ENCODE measurements around the gene RASA4.
"Not testable (repeated sequence)": the region's sequence is repeated elsewhere in the genome, so short reads cannot be mapped to it uniquely, and the experiment has no call there.

RASA4 gene

DNA sequence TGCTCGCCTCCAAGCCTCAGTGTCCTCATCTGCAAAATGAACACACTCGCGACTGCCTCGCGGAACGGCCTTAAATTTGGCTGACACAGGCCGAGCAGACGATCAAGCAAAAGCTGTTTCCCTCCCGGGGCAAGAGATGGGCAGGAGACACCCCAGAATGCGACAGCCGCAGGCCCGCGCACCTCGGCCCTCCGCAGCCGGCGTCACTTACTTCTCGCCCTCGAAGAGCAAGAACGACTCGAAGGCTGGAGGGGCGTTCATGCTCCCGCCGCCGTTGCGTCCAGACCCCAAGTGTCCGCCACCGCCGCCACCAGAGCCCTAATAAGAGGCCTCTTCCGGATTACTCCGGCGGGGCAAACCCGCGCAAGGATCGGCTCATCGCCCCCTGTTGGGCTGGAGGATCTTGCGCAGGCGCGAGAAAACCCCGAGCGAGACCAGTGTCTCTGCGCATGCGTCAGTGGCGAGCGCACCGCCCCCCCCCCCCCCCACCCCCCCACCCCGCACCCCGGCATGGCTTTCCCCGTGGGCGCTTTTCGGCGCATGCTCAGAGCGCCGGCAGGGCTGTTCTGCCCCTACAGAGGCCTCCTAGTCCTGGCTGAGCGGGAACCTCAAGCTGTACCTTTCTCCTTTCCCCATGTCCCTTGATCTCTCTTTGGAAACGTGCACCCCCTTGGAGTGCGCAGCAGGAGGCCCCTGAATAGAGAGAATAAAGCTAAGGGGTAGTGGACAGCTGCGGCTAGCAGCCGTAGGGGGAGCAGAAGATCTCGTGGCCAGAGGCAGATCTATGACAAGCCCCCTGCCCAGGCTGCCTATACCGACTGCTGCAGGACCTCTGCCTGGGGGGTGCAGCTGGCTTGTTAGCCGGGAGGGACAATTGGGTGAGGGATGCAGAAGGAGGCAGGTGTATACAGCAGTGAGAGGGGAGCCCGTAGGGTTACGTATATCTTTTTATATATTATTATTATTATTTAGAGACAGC, 44.0 kb downstream of the RASA4 start, which contains the start of gene POLR2J3:
POLR2J3 (minus strand) TSS at position 323 of the 979 bp plus-strand sequence; CDS start at position 261, 62 bp downstream.
- TF ChIP-seq, protein P1, sequence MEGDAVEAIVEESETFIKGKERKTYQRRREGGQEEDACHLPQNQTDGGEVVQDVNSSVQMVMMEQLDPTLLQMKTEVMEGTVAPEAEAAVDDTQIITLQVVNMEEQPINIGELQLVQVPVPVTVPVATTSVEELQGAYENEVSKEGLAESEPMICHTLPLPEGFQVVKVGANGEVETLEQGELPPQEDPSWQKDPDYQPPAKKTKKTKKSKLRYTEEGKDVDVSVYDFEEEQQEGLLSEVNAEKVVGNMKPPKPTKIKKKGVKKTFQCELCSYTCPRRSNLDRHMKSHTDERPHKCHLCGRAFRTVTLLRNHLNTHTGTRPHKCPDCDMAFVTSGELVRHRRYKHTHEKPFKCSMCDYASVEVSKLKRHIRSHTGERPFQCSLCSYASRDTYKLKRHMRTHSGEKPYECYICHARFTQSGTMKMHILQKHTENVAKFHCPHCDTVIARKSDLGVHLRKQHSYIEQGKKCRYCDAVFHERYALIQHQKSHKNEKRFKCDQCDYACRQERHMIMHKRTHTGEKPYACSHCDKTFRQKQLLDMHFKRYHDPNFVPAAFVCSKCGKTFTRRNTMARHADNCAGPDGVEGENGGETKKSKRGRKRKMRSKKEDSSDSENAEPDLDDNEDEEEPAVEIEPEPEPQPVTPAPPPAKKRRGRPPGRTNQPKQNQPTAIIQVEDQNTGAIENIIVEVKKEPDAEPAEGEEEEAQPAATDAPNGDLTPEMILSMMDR (IDR thresholded peaks at IDR 0.05; ENCODE audit: borderline replicate concordance, control extremely low read depth, extremely low read depth, insufficient read depth, missing control alignments): peak; percentile 62
- DNase-seq (ENCODE audit: low spot score); in situ Hi-C loops (cut with MboI; ENCODE audit: low sequenced_read_pairs, unreplicated experiment): not testable (repeated sequence)

DNA sequence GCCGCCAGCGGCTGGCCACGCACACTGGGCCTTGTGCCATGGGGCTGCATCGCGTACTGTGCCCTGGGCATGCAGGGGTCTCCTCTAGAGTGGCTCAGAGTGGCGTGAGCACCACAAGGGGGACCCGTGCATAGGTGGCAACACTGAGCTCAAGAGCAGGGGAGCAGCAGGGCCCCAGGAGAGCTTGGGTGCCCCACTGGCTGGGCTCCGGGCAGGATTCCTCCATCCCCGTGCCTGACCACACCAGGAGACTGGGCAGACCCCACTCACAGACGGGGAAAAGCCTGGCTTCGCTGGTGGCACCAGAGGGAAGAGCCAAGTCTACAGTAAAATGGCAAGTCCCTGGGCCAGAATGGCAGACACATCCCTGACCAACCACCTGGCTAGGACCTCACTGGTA, 47.9 kb downstream of the RASA4 start:
- in situ Hi-C loops (cut with MboI; ENCODE audit: low sequenced_read_pairs, unreplicated experiment); DNase-seq (ENCODE audit: low spot score): not testable (repeated sequence)

DNA sequence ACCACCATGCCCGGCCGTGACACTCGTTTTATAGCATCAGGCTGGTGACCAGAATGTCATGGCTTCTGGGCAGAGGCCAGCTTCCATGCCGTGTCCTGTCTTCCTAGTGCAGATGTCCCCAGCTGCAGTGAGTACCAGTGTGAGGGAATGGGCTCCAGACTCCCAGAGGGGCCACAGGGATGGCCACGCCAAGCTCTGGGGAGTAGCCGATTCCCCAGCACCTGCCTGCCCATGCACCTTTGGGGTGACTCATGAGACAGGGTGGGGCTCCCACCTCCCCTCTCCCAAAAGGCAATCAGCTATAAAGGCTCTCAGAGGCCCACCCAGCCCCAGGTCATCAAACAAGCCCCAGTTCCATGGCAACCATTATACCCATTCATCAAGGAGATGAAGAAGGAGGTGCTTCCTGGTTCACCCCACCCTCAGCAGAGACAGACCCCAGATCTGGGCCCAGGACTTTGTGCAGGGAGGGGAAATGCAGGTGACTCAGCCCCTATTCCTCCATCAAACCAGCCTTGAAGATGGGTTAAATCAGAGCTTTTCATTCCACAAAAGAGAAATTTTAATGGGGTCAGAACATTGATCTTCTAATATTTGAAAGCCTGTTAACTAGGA, 65.6 kb downstream of the RASA4 start, which contains the start of gene SPDYE2:
SPDYE2 (plus strand) TSS at position 419 of the 615 bp plus-strand sequence. CDS start 2,030 bp downstream, outside the sequence.
- in situ Hi-C loops (cut with MboI; ENCODE audit: low sequenced_read_pairs, unreplicated experiment); DNase-seq (ENCODE audit: low spot score): not testable (repeated sequence)

DNA sequence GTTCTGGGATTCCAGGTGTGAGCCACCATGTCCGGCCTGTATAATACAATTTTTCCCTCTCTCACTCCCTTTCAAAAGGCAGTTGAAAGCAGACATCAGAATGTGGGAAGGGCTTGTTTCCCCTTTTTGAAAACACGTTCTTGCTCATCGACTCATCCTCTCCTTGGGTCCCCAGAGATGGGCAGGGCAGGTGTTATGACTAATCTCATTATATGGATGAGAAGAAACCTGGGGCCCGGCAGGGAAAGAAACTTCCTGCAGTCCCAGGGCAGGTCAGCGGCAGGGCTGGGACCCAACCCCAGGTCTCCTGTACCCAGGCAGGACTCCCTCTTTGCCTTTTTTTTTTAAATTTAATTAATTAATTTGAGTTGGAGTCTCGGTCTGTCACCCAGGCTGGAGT, 70.2 kb downstream of the RASA4 start:
- in situ Hi-C loops (cut with MboI; ENCODE audit: low sequenced_read_pairs, unreplicated experiment); DNase-seq (ENCODE audit: low spot score): not testable (repeated sequence)

DNA sequence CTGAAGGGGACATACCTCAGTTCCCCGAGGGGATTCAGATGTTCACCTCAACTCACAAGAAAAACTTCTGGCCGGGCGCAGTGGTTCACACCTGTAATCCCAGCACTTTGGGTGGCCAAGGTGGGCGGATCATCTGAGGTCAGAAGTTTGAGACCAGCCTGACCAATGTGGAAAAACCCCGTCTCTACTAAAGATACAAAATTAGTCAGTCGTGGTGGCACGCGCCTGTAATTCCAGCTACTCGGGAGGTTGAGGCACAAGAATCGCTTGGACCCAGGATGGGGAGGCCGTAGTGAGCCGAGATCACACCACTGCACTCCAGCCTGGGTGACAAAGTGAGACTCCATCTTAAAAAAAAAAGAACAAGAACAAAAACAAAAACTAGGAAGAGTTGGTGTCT, 71.3 kb downstream of the RASA4 start:
- not testable (repeated sequence) for DNase-seq (ENCODE audit: low spot score)

DNA sequence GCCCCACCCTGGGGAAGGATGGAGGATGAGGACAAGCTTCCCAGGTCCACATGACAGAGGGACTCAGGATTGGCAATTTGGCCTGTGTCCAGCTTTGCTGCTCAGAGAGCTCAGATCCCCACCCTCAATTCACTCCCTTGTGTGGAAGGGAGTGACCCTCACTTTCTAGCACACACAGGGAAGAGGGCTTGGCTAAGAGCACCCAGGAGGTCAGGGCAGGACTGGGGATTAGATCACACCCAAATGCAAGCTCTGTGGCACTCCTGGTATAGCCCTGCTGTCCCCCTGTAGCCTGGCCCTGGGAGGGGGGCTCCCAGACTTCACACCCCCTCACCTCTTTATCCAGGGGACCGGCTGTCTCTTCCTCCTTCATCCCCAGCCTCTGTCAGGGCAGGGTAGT, 72.2 kb downstream of the RASA4 start:
- in situ Hi-C loops (cut with MboI; ENCODE audit: low sequenced_read_pairs, unreplicated experiment); DNase-seq (ENCODE audit: low spot score): not testable (repeated sequence)

More for the DNA sequence above, 71.3 kb downstream of the RASA4 start:
- in situ Hi-C loops (cut with MboI; ENCODE audit: low sequenced_read_pairs, unreplicated experiment): not testable (repeated sequence)

DNA sequence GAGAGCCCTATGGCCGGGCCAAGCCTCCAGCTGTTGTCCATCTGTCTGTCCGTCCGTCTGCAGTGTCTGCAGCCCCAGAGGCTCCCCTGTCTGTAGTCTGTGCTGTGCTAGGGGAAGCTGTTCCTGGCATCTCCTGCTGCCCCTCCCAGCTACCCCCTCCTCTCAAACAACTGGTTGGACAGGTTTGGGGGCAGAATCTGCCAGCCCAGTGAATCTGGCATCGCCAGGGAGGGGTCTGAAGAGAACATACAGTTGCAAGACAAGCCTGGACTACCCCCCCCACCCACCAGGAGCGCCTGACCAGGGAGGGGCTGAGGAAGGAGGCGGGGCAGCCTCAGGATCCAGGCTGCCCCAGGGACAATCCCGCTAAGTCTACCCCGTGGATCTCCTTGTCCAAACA, 73.0 kb downstream of the RASA4 start, which contains the start of gene UPK3BL2:
UPK3BL2 (minus strand) TSS at position 101 of the 400 bp plus-strand sequence; CDS start at position 41, 60 bp downstream.
- DNase-seq (ENCODE audit: low spot score); in situ Hi-C loops (cut with MboI; ENCODE audit: low sequenced_read_pairs, unreplicated experiment): not testable (repeated sequence)

DNA sequence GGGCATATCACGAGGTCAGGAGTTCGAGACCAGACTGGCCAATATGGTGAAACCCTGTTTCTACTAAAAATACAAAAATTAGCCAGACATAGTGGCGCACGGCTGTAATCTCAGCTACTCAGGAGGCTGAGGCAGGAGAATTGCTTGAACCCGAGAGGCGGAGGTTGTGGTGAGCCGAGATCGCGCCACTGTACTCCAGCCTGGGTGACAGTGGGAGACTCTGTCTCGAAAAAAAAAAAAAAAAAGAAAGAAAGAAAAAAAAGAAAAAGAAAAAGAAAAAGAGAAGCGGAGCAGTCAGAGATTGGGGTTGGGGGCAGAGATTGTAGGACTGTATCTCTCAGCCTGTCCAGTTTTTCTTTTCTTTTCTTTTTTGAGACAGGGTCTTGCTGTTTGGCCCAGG, 73.8 kb downstream of the RASA4 start:
- in situ Hi-C loops (cut with MboI; ENCODE audit: low sequenced_read_pairs, unreplicated experiment): not testable (repeated sequence)

DNA sequence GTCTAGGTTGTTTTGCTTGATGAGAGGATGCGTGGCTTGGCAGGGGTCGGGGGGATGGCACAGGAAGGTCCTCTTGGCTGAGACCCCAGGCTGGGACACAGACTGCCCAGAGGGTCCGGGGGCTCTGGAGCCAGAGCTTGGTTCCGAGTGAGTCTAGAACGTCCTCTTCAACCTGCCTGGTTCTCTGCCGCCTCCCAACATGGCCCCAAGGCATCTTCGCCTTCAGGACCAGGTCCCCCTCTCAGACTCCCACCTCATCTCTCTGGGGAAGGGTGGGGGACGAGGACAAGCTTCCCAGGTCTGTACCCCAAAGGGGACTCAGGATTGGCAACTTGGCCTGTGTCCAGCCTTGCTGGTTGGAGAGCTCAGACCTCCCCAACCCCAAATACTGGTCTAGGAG, 74.5 kb downstream of the RASA4 start:
- in situ Hi-C loops (cut with MboI; ENCODE audit: low sequenced_read_pairs, unreplicated experiment); DNase-seq (ENCODE audit: low spot score): not testable (repeated sequence)

More for the DNA sequence above, 73.8 kb downstream of the RASA4 start:
- DNase-seq (ENCODE audit: low spot score): not testable (repeated sequence)

DNA sequence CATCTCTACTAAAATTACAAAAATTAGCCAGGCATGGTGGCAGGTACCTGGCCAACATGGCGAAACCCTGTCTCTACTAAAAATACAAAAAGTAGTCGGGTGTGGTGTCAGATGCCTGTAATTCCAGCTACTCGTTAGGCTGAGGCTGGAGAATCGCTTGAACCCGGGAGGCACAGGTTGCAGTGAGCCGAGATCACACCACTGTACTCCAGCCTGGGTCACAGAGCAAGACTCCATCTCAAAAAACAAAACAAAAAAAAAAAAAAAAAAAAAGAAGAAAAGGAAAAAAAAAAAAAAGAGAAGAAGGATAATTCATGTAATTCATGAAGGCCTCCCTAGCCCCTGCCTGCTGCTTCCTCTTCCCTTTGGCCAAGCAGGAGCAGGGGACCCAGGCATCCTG, 76.0 kb downstream of the RASA4 start:
- DNase-seq (ENCODE audit: low spot score); in situ Hi-C loops (cut with MboI; ENCODE audit: low sequenced_read_pairs, unreplicated experiment): not testable (repeated sequence)

DNA sequence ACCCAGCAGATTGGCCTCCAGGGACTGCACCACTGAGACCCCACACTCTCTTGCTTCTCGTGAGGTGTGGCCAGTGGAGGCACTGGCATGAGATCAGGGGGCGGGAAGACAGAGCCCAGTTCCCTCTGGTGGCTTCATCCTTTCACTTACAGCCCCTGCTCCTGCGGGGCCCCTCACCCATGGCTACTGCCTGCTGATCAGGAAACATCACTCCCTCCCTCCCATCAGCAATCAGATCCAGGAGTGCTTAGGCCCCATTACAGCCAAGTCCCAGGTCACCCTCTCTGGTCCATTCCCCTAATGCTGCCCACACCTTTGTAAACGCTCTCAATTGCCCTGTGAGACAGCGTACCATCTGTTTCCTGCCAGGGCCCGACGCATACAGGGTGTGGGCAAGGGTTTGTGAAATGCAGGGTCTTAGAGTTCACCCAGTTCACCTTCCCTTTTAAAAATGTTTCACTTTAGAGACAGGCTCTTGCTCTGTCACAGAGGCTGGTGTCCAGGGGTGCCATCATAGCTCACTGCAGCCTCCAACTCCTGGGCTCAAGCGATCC, 81.4 kb downstream of the RASA4 start:
- DNase-seq (ENCODE audit: low spot score); in situ Hi-C loops (cut with MboI; ENCODE audit: low sequenced_read_pairs, unreplicated experiment): not testable (repeated sequence)

DNA sequence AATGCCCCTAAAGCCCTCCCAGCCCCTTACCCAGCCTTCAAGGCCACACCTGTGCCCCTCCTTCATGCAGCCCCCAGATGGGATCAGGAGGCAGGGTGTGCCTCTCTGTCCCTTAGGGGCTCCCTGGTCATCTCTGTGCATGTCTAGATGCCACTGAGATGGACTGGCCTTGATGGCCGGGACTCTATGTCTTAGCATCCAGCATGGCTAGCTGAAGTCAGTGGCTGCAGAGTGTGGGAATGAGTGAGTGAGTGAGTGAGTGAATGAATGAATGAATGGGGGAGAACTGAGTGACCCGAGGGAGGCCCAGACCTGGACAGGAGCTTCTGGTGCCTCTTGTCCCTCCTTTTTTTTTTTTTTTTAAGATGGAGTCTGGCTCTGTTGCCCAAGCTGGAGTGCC, 84.4 kb downstream of the RASA4 start:
- DNase-seq (ENCODE audit: low spot score); in situ Hi-C loops (cut with MboI; ENCODE audit: low sequenced_read_pairs, unreplicated experiment): not testable (repeated sequence)

DNA sequence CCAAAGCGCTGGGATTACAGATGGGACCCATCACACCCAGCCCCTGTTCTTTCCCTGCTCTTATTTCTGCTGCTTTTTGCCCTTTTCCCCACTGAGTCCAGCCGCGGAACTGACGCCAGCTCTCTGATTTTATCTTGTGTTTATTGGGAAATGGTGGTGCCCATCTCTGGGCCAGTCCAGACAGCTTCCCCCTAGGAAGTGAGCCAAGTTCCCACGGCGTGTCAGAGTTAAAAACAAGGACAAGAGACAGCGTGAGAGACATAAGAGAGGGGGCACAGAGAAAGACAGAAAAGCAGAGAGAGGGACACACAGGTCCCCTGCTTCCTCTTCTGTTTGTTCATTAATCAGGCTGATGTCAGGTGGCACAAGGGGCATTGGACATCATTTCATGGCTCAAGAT, 85.0 kb downstream of the RASA4 start:
- DNase-seq (ENCODE audit: low spot score); in situ Hi-C loops (cut with MboI; ENCODE audit: low sequenced_read_pairs, unreplicated experiment): not testable (repeated sequence)

DNA sequence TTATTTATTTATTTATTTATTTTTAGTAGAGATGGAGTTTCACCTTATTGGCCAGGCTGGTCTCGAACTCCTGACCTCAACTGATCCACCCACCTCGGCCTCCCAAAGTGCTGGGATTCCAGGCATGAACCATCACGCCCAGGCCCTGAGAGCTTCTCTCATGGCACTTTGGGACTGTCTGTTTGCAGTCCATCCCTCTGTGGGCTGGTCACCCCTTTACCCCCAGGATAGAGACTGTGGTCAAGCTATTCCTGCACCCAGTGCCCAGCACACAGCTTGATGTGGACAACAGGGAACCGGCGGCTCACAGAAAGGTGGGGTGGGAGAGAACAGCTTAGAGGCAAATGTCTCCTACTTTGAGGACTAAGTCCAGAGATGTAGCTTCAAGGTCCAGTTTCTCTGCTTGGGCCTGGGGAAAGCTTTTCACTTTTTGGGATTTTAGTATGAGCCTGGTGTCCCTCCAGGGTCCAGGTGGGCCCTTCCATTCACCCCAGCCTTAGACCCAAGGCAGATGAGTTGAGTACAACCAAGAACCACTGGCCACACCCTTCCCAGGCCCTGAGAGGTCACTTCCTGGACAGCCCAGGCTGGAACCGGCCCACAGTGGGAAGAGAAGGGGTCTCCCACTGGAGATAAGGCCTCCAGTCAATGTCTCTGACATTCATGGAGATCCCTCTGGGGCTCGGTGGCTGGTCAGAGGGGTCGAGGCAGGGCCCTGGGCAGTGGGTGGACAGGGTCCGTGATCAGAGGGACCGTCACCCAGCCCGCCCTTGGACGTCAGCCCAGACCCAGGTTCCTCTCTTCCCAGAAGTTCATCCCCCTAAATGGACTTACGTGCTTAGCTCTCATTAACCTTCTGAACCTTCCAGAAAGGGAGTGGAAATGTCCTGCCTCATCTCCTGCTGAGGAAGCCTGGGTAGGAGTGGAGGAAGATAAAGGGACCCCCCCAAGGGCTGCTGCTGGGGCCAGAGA, 88.4 kb downstream of the RASA4 start:
- DNase-seq (ENCODE audit: low spot score); in situ Hi-C loops (cut with MboI; ENCODE audit: low sequenced_read_pairs, unreplicated experiment): not testable (repeated sequence)

DNA sequence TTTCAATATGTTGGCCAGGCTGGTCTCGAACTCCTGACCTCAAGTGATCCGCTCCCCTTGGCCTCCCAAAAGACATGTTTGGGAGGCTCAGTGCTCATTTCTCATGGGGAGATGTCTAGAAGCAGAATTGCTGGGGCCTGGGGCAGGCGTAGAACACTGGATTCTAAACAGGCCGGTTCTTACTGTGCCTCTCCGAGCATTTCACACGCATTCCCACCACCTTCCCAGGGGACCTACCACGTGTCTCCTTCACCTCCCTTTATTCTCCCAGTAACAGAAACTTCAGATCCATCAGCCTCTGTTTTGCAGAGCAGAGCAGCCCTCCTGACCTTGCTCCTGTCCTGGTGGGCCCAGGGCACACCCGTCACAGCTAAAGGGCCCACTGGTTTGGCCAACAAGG, 89.4 kb downstream of the RASA4 start:
- DNase-seq (ENCODE audit: low spot score); in situ Hi-C loops (cut with MboI; ENCODE audit: low sequenced_read_pairs, unreplicated experiment): not testable (repeated sequence)

DNA sequence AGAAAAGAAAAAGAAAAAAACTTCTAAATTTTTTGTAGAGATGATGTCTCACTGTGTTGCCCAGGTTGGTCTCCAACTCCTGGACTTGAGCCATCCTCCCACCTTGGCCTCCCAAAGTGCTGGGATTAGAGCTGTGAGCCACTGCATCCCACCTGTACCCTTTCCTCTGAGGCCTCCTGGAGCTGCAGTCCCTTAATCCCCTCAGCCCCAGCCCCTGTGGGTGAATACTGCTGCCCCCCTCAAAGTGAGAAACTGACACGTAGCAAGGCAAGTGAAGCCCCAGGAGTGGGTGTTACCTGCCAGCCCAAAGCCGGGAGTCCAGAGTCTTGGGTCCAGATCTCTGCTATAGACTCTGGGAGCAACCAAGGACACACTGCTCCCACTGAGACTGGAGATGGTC, 91.8 kb downstream of the RASA4 start:
- DNase-seq (ENCODE audit: low spot score); in situ Hi-C loops (cut with MboI; ENCODE audit: low sequenced_read_pairs, unreplicated experiment): not testable (repeated sequence)
